GM21717 (cell line): Measurements from ENCODE around the gene CASTOR1.

Source experiments
- ATAC-seq: cut with Tn5 transposase; IDR thresholded peaks from one replicate; pipeline ENCODE4 v1.9.1; 2021; ENCODE audit warnings: mild to moderate bottlenecking, moderate library complexity; ENCODE audit not compliant: unreplicated experiment

Gene CASTOR1

GRCh38 chr22:30286331-30286730 is 3.0 kb downstream of the CASTOR1 start:
- no peak for ATAC-seq

- no peak for ATAC-seq
Observed at GRCh38 chr22:30285846-30286200, 3.5 kb downstream of the CASTOR1 start.

GRCh38 chr22:30285176-30285845 is 4.0 kb downstream of the CASTOR1 start:
- ATAC-seq = no peak

- ATAC-seq = no peak
Observed at GRCh38 chr22:30284666-30285065, 4.6 kb downstream of the CASTOR1 start.

- ATAC-seq = no peak
Observed at GRCh38 chr22:30284172-30284571, 5.1 kb downstream of the CASTOR1 start.

GRCh38 chr22:30283342-30283741 is 6.0 kb downstream of the CASTOR1 start:
- ATAC-seq = no peak

GRCh38 chr22:30282616-30283046 is 6.7 kb downstream of the CASTOR1 start:
- ATAC-seq = no peak

- no peak for ATAC-seq
Observed at GRCh38 chr22:30280505-30280904, 8.8 kb downstream of the CASTOR1 start.

- ATAC-seq = no peak
Observed at GRCh38 chr22:30279932-30280331, 9.4 kb downstream of the CASTOR1 start.

GRCh38 chr22:30279046-30279788 is 10.1 kb downstream of the CASTOR1 start:
- no peak for ATAC-seq

- no peak for ATAC-seq
Observed at GRCh38 chr22:30277547-30278344, 11.6 kb downstream of the CASTOR1 start.

- no peak for ATAC-seq
Observed at GRCh38 chr22:30276039-30276438, 13.3 kb downstream of the CASTOR1 start.

- ATAC-seq = no peak
Observed at GRCh38 chr22:30275625-30276024, 13.7 kb downstream of the CASTOR1 start.

GRCh38 chr22:30274437-30274812 is 14.9 kb downstream of the CASTOR1 start:
- ATAC-seq = no peak

- ATAC-seq = no peak
Observed at GRCh38 chr22:30273711-30274436, 15.4 kb downstream of the CASTOR1 start.

GRCh38 chr22:30272781-30273601 is 16.3 kb downstream of the CASTOR1 start:
- ATAC-seq = no peak

- no peak for ATAC-seq
Observed at GRCh38 chr22:30270832-30271231, 18.5 kb downstream of the CASTOR1 start.

- ATAC-seq = no peak
Observed at GRCh38 chr22:30268331-30268730, 21.0 kb downstream of the CASTOR1 start.

- ATAC-seq = no peak
Observed at GRCh38 chr22:30267382-30268302, 21.7 kb downstream of the CASTOR1 start.
